Osteocyte (in vitro differentiated cells): ENCODE measurements around the gene SIGLEC6. TPM values are rescaled to one million over a fixed set of nuclear protein-coding genes. Genes with fewer than 3 reads are reported as not detected.

Experiments used
- DNase-seq: peaks from one replicate; pipeline ENCODE4 v3.0.0; 2021; ENCODE audit warnings: mixed read lengths; ENCODE audit not compliant: unreplicated experiment; ENCODE audit errors: extremely low spot score
- H3K27ac Mint-ChIP-seq: one replicate; pipeline ENCODE4 v1.8.0; 2021; ENCODE audit warnings: mild to moderate bottlenecking, mixed read lengths; ENCODE audit not compliant: unreplicated experiment
- H3K27me3 Mint-ChIP-seq: one replicate; pipeline ENCODE4 v1.8.0; 2021; ENCODE audit warnings: mixed read lengths; ENCODE audit not compliant: unreplicated experiment
- H3K36me3 Mint-ChIP-seq: one replicate; pipeline ENCODE4 v1.8.0; 2021; ENCODE audit warnings: mixed read lengths; ENCODE audit not compliant: unreplicated experiment
- H3K4me1 Mint-ChIP-seq: one replicate; pipeline ENCODE4 v1.8.0; 2021; ENCODE audit warnings: mixed read lengths; ENCODE audit not compliant: unreplicated experiment
- H3K4me3 Mint-ChIP-seq: one replicate; pipeline ENCODE4 v1.8.0; 2021; ENCODE audit warnings: mild to moderate bottlenecking, moderate library complexity, mixed read lengths; ENCODE audit not compliant: unreplicated experiment
- H3K9me3 Mint-ChIP-seq: one replicate; pipeline ENCODE4 v1.8.0; 2021; ENCODE audit warnings: mixed read lengths; ENCODE audit not compliant: unreplicated experiment
- CTCF ChIP-seq: fragments of 200-600 bp; sonication (generic); IDR thresholded peaks from 2 replicates; pipeline ENCODE4 v1.5.0; 2021; ENCODE audit warnings: antibody characterized with exemption, mild to moderate bottlenecking, moderate library complexity
- total RNA-seq: library from RNA; stranded (reverse); gene quantifications from 2 replicates; pipeline ENCODE4 v1.2.1, GENCODE V29; 2021

SIGLEC6 gene
- total RNA-seq, 1 donor from 2014 or later: not detected

- Mint-ChIP-seq H3K36me3 (no peaks in the 10 kb centered on the region), H3K4me1 (no peaks in the 10 kb centered on the region), H3K27me3 (no peaks in the 10 kb centered on the region), H3K4me3 (no peak overlapping the region), H3K27ac (no peak overlapping the region), H3K9me3 (peaks cover 8% of the 10 kb centered on the region)
- no peak for DNase-seq
- no peak for TF ChIP-seq CTCF
Measured at GRCh38 chr19:51530616-51531015, 854 bp downstream of the SIGLEC6 start.

GRCh38 chr19:51529301-51529700 lies 2.2 kb downstream of the SIGLEC6 start:
- no peak for TF ChIP-seq CTCF
- no peaks in the 10 kb centered on the region for H3K4me1 Mint-ChIP-seq
- no peaks in the 10 kb centered on the region for H3K9me3 Mint-ChIP-seq
- no peak overlapping the region for H3K4me3 Mint-ChIP-seq
- no peak overlapping the region for H3K27ac Mint-ChIP-seq
- no peaks in the 10 kb centered on the region for H3K27me3 Mint-ChIP-seq
- DNase-seq: no peak
- no peaks in the 10 kb centered on the region for H3K36me3 Mint-ChIP-seq

- no peak overlapping the region for H3K4me3 Mint-ChIP-seq
- no peaks in the 10 kb centered on the region for H3K36me3 Mint-ChIP-seq
- DNase-seq: no peak
- TF ChIP-seq CTCF: no peak
- H3K4me1 Mint-ChIP-seq: no peaks in the 10 kb centered on the region
- no peaks in the 10 kb centered on the region for H3K9me3 Mint-ChIP-seq
- H3K27ac Mint-ChIP-seq: no peak overlapping the region
- no peaks in the 10 kb centered on the region for H3K27me3 Mint-ChIP-seq
Measured at GRCh38 chr19:51525651-51526050, 5.8 kb downstream of the SIGLEC6 start.

DNA sequence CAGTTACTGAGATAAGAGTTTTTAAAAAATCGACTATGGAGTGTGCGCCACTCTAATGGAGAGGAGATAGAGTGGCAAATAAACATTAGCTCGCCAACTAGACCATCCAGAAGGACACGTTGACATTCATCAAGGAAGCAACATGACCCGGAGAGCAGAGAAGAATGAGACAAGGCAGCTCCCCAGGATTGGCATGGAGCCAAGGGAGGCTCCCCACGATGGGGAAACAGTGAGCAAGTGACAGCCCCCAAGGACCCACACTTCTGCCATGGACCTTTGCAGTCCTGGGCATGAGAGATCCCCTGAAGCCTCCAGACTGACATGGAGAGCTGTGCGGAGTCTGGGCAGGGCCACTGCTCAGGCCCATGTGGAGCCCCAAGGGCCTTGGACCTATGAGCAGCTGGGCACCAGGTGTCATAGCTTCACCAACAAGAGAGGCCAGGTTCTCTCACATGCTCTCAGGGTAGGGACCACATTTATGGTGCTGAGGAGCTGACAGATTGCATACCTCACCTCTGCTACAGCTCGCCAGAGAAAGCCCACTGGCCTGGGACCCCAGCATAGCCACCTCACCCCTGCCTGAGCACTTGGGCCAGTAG lies 6.7 kb downstream of the SIGLEC6 start:
- H3K4me1 Mint-ChIP-seq: no peaks in the 10 kb centered on the region
- no peaks in the 10 kb centered on the region for H3K36me3 Mint-ChIP-seq
- no peaks in the 10 kb centered on the region for H3K27me3 Mint-ChIP-seq
- DNase-seq: no peak
- H3K9me3 Mint-ChIP-seq: no peaks in the 10 kb centered on the region
- TF ChIP-seq CTCF: no peak
- no peak overlapping the region for H3K4me3 Mint-ChIP-seq
- no peak overlapping the region for H3K27ac Mint-ChIP-seq

DNA sequence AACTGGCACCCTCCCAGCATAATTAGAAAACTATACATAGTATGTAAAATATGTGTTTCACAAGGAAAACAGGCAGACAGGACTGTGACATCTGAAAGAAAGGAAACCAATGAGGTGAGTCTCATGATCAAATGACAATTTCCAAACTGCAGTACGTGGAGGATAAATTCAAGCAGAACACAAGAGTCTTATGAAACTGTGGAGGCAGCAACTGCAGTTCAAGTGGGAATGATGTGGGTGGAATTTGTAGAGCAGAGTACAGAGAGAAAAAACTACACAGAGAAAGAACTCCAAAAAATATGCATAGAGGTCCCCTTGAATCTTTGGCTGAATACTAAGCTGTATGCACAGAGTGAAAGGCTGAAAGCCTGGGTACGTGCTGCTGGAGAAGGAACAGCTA lies 9.7 kb downstream of the SIGLEC6 start:
- peaks cover 5% of the 10 kb centered on the region for H3K9me3 Mint-ChIP-seq
- H3K4me1 Mint-ChIP-seq: no peaks in the 10 kb centered on the region
- no peak overlapping the region for H3K27ac Mint-ChIP-seq
- H3K4me3 Mint-ChIP-seq: no peak overlapping the region
- no peak for DNase-seq
- no peak for TF ChIP-seq CTCF
- H3K36me3 Mint-ChIP-seq: no peaks in the 10 kb centered on the region
- no peaks in the 10 kb centered on the region for H3K27me3 Mint-ChIP-seq
